GM21737 (cell line): Measurements from ENCODE around the gene WDR41.
"Not testable (repeated sequence)": the region's sequence is repeated elsewhere in the genome, so short reads cannot be mapped to it uniquely, and the experiment has no call there.

Experiments
- ATAC-seq: cut with Tn5 transposase; IDR thresholded peaks from one replicate; pipeline ENCODE4 v1.9.1; 2021; ENCODE audit warnings: mild to moderate bottlenecking, moderate library complexity; ENCODE audit not compliant: unreplicated experiment

Gene WDR41, protein sequence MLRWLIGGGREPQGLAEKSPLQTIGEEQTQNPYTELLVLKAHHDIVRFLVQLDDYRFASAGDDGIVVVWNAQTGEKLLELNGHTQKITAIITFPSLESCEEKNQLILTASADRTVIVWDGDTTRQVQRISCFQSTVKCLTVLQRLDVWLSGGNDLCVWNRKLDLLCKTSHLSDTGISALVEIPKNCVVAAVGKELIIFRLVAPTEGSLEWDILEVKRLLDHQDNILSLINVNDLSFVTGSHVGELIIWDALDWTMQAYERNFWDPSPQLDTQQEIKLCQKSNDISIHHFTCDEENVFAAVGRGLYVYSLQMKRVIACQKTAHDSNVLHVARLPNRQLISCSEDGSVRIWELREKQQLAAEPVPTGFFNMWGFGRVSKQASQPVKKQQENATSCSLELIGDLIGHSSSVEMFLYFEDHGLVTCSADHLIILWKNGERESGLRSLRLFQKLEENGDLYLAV

DNA sequence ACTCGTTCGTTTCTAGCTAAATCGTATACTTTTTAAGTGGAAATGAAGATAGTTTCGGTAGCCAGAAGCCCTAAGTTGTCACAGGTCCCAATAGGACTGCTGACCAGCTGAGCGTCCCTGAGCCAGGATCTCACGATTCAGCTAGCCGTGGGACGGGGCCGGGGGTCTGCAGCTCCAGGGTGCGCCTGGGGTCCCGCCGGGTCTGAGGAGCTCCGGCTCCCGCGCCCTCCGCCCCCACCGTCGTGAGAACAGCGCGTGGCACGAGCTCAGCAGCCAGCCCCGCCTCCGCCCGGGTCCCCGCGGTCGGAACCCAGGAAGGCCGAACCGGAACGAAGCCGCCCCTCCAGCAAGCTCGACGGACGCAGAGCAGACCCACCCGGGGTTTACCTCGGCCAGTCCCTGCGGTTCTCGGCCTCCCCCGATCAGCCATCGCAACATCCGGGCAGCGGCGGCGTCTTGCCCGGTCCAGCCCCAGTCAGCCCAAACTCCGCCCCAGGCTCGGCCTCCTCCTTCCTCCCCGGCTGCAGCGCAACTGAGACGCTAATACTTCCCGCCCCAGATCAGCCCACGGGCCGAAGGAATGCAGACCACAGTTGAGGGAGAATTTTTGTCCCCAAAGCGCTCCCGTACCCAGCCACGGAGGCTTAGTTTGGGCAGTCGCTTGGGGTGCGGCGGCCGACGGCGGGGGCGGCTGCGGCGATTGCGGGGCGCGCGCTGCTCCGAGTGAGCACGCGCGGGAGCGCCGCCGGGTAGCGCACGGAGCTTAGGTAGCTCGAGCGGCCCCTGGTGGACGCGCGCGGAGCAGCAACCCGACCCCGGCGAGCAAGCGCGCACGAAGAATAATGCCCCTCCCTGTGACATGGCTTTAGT, at the start of gene WDR41:
WDR41 (minus strand) TSS at position 534 of the 870 bp plus-strand sequence; CDS start at position 438, 96 bp downstream.
- ATAC-seq, result peak; percentile 83

DNA sequence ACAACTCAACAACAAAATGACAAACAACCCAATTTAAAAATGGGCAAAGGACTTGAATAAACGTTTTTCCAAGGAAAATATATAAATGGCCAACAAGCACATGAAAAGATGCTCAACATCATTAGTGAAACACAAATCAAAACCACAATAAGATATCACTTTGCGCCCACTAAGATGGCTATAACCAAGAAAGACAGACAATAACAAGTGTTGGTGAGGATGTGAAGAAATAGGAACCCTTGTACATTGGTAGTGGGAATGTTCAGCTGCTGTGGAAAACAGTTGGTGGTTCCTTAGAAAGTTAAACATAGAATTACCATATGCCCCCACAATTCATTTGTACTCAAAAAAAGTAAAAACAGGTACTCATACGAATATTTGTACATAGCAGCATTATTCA, 39.2 kb upstream of the WDR41 start:
- no peak for ATAC-seq

DNA sequence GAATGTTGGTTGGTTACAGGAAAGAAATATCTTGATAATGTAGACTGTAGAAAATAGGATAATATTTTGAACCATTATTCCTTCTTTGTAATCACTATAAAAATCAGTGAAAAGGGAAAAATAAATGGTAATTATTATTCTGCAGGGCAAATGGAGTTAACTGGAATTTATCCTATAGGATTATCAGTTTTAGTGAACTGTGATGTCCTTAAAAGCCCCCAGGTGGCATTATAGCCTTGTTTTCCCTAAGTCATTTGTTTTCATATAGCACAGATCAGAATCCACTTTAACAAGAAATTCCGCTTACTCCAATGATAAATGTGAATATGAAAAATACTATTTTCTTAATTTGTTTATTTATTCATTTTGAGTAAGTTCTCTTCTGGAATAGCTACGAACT, 26.2 kb upstream of the WDR41 start:
- no peak for ATAC-seq

- no peak for ATAC-seq
Observed at GRCh38 chr5:77514457-77514856, 22.3 kb upstream of the WDR41 start.

GRCh38 chr5:77513321-77513720, 21.2 kb upstream of the WDR41 start:
- ATAC-seq, result no peak

DNA sequence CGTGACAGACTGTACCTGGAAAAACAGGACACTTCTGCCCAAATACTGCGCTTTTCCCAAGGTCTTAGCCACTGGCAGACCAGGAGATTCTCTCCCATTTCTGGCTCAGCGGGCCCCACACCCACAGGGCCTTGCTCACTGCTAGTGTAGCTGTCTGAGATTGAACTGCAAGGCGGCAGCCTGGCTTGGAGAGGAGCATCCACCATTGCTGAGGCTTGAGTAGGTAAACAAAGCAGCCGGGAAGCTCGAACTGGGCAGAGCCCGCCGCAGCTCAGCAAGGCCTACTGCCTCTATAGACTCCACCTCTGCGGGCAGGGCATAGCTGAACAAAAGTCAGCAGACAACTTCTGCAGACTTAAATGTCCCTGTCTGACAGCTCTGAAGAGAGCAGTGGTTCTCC, 9.0 kb upstream of the WDR41 start:
- not testable (repeated sequence) for ATAC-seq

GRCh38 chr5:77499973-77500372, 7.9 kb upstream of the WDR41 start:
- no peak for ATAC-seq

- no peak for ATAC-seq
Observed at GRCh38 chr5:77499441-77499840, 7.3 kb upstream of the WDR41 start.

DNA sequence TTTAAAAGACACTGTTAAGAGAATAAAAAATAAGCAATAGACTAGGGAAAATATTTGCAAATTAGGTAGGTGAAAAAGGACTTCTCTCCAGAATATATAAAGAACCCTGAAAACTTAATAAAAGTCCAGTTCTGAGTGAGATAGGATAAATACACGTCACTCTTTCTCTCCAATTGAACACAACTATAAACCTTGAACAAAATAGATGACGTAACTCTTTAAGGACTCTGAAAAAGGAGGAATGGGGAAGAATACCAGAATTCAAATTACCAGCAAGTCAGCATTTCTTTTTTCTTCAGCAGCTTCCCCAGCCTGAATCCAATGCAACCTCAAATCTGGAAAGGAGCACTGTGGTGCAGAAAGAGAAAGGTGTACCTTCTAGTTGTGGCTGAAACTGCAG, 6.8 kb upstream of the WDR41 start:
- no peak for ATAC-seq

GRCh38 chr5:77494935-77495334, 2.8 kb upstream of the WDR41 start:
- no peak for ATAC-seq

GRCh38 chr5:77492653-77493000, 511 bp upstream of the WDR41 start:
- no peak for ATAC-seq

DNA sequence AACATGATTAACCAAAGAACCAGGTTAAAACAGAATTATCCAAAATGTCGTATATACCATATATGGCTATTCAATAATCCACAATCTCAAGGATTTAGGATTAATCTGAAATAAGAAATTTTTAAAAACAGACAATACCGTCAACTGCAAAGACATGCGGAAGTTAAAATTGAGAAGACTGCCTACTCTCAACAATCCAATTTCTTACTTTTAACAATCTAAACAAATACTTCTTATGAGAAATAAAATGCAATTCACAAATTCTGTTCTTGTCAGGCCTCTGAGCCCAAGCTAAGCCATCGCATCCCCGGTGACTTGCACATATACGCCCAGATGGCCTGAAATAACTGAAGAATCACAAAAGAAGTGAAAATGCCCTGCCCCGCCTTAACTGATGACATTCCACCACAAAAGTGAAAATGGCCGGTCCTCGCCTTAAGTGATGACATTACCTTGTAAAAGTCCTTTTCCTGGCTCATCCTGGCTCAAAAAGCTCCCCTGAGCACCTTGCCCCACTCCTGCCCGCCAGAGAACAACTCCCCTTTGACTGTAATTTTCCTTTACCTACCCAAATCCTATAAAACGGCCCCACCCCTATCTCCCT, 1.3 kb downstream of the WDR41 start:
- not testable (repeated sequence) for ATAC-seq

DNA sequence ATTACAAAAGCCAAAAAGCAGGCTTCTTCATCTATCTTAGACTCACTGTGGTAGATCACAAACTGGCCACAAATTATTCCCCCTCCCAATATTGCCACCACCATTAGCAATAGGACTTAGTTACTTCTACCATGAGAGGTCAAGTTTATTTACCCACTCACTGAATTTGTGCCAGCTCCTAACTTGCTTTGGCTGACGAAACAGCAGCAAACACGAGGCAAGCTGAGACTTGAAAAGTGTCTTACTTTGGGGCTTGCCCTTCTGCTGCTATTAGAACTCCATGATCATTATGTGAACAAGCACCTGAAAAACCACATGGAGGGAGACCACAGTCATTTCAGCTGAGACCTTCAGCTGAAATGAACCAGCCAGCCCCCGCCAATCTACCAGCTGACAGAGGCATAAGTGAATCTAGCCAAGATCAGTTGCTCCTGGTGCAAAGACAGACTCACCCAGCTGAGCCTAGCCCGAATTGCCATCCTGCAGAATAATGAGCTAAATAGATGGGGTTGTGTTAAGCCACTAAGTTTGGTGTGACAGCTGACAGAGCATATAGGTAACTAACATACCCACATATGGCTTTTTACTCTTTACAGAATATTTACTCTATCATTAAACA, 5.7 kb downstream of the WDR41 start:
- no peak for ATAC-seq

- ATAC-seq, result no peak
Observed at GRCh38 chr5:77483682-77484081, 8.4 kb downstream of the WDR41 start.

GRCh38 chr5:77475041-77475440, 17.1 kb downstream of the WDR41 start:
- not testable (repeated sequence) for ATAC-seq

GRCh38 chr5:77468875-77469274, 23.2 kb downstream of the WDR41 start:
- ATAC-seq, result not testable (repeated sequence)

GRCh38 chr5:77463905-77464304, 28.2 kb downstream of the WDR41 start:
- ATAC-seq, result no peak

- ATAC-seq, result no peak
Observed at GRCh38 chr5:77461287-77461686, 30.8 kb downstream of the WDR41 start.

DNA sequence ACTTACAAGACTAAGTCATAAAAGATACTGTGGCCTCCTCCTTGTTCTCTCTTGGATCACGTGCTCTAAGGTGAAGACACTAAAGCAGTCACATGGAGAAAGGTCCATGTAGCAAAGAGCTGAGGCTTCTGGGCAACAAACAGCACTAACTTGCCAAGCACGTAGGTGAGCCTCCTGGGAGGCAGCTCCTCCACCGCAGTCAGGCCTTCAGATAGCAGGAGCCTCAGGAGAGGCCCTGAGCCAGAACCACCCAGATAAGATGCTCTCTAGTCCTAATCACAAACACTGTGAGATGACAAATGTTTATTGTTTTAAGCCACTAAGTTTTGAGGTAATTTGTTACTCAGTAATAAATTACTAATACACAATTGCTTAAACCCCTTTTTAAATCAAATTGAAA, 38.0 kb downstream of the WDR41 start:
- ATAC-seq, result no peak

- ATAC-seq, result no peak
Observed at GRCh38 chr5:77452351-77452750, 39.8 kb downstream of the WDR41 start.

GRCh38 chr5:77449981-77450380, 42.1 kb downstream of the WDR41 start:
- no peak for ATAC-seq
